Upper lobe of left lung (tissue), 6 donors: ENCODE data around the gene RFX2. TPM values are rescaled to one million over a fixed set of nuclear protein-coding genes. Genes with fewer than 3 reads are reported as not detected.

Source experiments
- ATAC-seq, 2 donors: fragments of 200-7000 bp; cut with Tn5 transposase; one replicate each; pipeline ENCODE4 v1.9.1; 2022; ENCODE audit warnings: mild to moderate bottlenecking in 2 of 2, moderate library complexity in 2 of 2; ENCODE audit not compliant: low FRiP score in 2 of 2
- DNase-seq, 2 donors: peaks; one replicate each; pipeline ENCODE4 v3.0.0-alpha.2; 2019 to 2020
- H3K27ac ChIP-seq, 4 donors: fragments of 200-600 bp; sonication (generic); one replicate each; pipeline ENCODE4 v1.5.1; 2016 to 2019
- H3K27me3 ChIP-seq, 4 donors: fragments of 200-600 bp; sonication (generic); one replicate each; pipeline ENCODE4 v1.5.1; 2017 to 2019
- H3K36me3 ChIP-seq, 4 donors: fragments of 200-600 bp; sonication (generic); one replicate each; pipeline ENCODE4 v1.5.1; 2016 to 2019
- H3K4me1 ChIP-seq, 4 donors: fragments of 200-600 bp; sonication (generic); one replicate each; pipeline ENCODE4 v1.5.1; 2018 to 2019
- H3K4me3 ChIP-seq, 4 donors: fragments of 200-600 bp; sonication (generic); one replicate each; pipeline ENCODE4 v1.5.1; 2017 to 2019; ENCODE audit warnings: mild to moderate bottlenecking in 2 of 4, moderate library complexity in 1 of 4
- H3K9me3 ChIP-seq, 4 donors: fragments of 200-600 bp; sonication (generic); one replicate each; pipeline ENCODE4 v1.5.1; 2018 to 2019
- CTCF ChIP-seq, 6 experiments: fragments of 450-650 bp in 4 of 6; fragments of 200-600 bp in 2 of 6; sonication (generic) in 2 of 6; IDR thresholded peaks; one replicate each; pipeline ENCODE4 v1.5.1; 2016 to 2019; ENCODE audit warnings: antibody characterized with exemption in 6 of 6
- EP300 ChIP-seq, 4 donors: sonication (generic); formaldehyde crosslinking; IDR thresholded peaks; one replicate each; pipeline ENCODE4 v1.5.1; 2017; ENCODE audit warnings: antibody characterized with exemption in 4 of 4, control low read depth in 2 of 4
- POLR2A ChIP-seq, 4 donors: fragments of 450-650 bp; IDR thresholded peaks; one replicate each; pipeline ENCODE4 v1.5.1; 2016 to 2017; ENCODE audit warnings: antibody characterized with exemption in 4 of 4, mild to moderate bottlenecking in 2 of 4
- POLR2AphosphoS5 ChIP-seq, 2 donors: sonication (generic); formaldehyde crosslinking; IDR thresholded peaks; one replicate each; pipeline ENCODE4 v1.5.1; 2017; ENCODE audit warnings: antibody characterized with exemption in 2 of 2
- WGBS, 2 donors: methylation state at CpG; one replicate each; pipeline ENCODE4 v1.1.5; 2017 to 2018; 5-methylcytosine and 5-hydroxymethylcytosine counted together
- total RNA-seq, 6 donors: library from RNA; depleted of rRNA in 4 of 6; stranded (reverse); fragments of >200 nt in 4 of 6; gene quantifications; one replicate each; pipeline versions ENCODE4 v1.1.0 to v1.2.1, GENCODE V29; 2016 to 2021
- donor health status: DM: no; HTN: no; CAD: no; lungs with moderate emphysema.
- donor health status: DM: no; HTN: yes; CAD: no; lungs with severe emphysema.

Gene RFX2
- total RNA-seq, 6 donors from 2014 or later, result 14.3 to 111 (median 28.6) TPM

GRCh38 chr19:6015841-6016545 lies 94.3 kb downstream of the RFX2 start:
- H3K36me3 ChIP-seq, result peaks cover 0 to 37% (median 7%) of the 10 kb centered on the region in 4 donors
- no peaks in the 10 kb centered on the region for H3K27me3 ChIP-seq
- no peak overlapping the region for H3K27ac ChIP-seq
- TF ChIP-seq POLR2A (IDR thresholded peaks at IDR 0.05) (no peak), POLR2AphosphoS5 (IDR thresholded peaks at IDR 0.05) (no peak), EP300 (IDR thresholded peaks at IDR 0.05) (no peak), CTCF (IDR thresholded peaks at IDR 0.05) (no peak)
- no peak for ATAC-seq
- no peaks in the 10 kb centered on the region for H3K9me3 ChIP-seq
- DNase-seq, result no peak
- WGBS, 2 donors, result 95 to 96% methylated on average over 26 of the region's 26 CpGs
- H3K4me3 ChIP-seq, result no peak overlapping the region
- peaks cover 0 to 4% (median 0%) of the 10 kb centered on the region in 4 donors for H3K4me1 ChIP-seq

GRCh38 chr19:6014551-6015135 lies 95.7 kb downstream of the RFX2 start:
- Histone ChIP-seq H3K27ac (no peak overlapping the region), H3K9me3 (no peaks in the 10 kb centered on the region), H3K27me3 (no peaks in the 10 kb centered on the region), H3K36me3 (peaks cover 0 to 45% (median 14%) of the 10 kb centered on the region in 4 donors), H3K4me3 (no peak overlapping the region), H3K4me1 (no peaks in the 10 kb centered on the region)
- WGBS, 2 donors, result 91% methylated on average over 12 to 13 of the region's 13 CpGs
- ATAC-seq (no peak), DNase-seq (no peak)
- TF ChIP-seq POLR2A (IDR thresholded peaks at IDR 0.05) (no peak), POLR2AphosphoS5 (IDR thresholded peaks at IDR 0.05) (no peak), EP300 (IDR thresholded peaks at IDR 0.05) (no peak), CTCF (IDR thresholded peaks at IDR 0.05) (no peak)

- Histone ChIP-seq H3K4me1 (no peaks in the 10 kb centered on the region), H3K9me3 (no peaks in the 10 kb centered on the region), H3K27ac (no peak overlapping the region), H3K4me3 (no peak overlapping the region), H3K36me3 (peaks cover 0 to 54% (median 20%) of the 10 kb centered on the region in 4 donors), H3K27me3 (no peaks in the 10 kb centered on the region)
- ATAC-seq (no peak), DNase-seq (no peak)
- TF ChIP-seq POLR2A (IDR thresholded peaks at IDR 0.05) (no peak), POLR2AphosphoS5 (IDR thresholded peaks at IDR 0.05) (no peak), CTCF (IDR thresholded peaks at IDR 0.05) (no peak), EP300 (IDR thresholded peaks at IDR 0.05) (no peak)
- WGBS, 2 donors, result 84 to 89% methylated on average over 16 to 18 of the region's 18 CpGs
Measured at GRCh38 chr19:6012426-6013170, 97.7 kb downstream of the RFX2 start.

- Histone ChIP-seq H3K4me3 (no peak overlapping the region), H3K9me3 (no peaks in the 10 kb centered on the region), H3K36me3 (peaks cover 0 to 61% (median 24%) of the 10 kb centered on the region in 4 donors), H3K4me1 (no peaks in the 10 kb centered on the region), H3K27ac (no peak overlapping the region), H3K27me3 (no peaks in the 10 kb centered on the region)
- TF ChIP-seq CTCF (IDR thresholded peaks at IDR 0.05) (no peak), EP300 (IDR thresholded peaks at IDR 0.05) (no peak), POLR2A (IDR thresholded peaks at IDR 0.05) (no peak), POLR2AphosphoS5 (IDR thresholded peaks at IDR 0.05) (no peak)
- ATAC-seq (no peak), DNase-seq (no peak)
- 79 to 83% methylated on average over 1 of the region's 1 CpG for WGBS, 2 donors
Measured at GRCh38 chr19:6011794-6012193, 98.5 kb downstream of the RFX2 start.
